ENCODE measurements around the gene WDR88.

DNA sequence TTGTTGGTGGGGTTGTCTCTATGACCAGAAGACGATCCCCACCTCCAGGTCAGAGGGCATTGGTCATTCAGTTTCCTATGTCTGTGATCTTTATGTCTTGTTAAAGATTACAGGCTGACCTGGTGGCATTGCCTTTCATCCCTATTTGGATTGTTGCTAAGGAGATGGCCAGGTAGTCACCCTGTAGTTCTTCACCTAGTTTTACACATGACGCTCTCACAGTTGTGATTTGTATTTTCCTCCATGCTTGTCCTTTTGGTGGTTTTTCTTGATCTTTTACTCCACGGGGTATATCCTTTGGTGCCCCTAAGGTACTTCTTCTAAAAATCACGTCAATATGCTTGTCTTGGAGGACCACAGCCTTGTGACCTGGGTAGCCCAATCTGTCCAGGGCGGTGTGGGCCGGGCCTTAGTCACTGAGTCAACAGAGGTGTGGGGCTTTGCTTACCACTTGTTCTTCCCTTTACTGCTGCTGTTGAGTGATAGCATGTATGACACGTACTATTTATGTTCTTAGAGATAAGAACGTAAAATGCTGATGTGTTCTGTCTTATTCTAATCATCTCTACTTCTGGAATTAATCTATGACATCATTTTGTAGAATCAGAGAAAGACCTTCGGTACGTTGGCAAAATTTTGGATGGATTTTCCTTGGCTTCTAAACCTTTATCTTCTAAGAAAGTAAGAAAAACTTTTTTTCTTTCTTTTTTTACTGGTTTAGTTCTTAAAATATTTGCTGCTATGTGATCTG, 30.8 kb upstream of the WDR88 start:
- TF ChIP-seq, protein P1, sequence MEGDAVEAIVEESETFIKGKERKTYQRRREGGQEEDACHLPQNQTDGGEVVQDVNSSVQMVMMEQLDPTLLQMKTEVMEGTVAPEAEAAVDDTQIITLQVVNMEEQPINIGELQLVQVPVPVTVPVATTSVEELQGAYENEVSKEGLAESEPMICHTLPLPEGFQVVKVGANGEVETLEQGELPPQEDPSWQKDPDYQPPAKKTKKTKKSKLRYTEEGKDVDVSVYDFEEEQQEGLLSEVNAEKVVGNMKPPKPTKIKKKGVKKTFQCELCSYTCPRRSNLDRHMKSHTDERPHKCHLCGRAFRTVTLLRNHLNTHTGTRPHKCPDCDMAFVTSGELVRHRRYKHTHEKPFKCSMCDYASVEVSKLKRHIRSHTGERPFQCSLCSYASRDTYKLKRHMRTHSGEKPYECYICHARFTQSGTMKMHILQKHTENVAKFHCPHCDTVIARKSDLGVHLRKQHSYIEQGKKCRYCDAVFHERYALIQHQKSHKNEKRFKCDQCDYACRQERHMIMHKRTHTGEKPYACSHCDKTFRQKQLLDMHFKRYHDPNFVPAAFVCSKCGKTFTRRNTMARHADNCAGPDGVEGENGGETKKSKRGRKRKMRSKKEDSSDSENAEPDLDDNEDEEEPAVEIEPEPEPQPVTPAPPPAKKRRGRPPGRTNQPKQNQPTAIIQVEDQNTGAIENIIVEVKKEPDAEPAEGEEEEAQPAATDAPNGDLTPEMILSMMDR (IDR thresholded peaks at IDR 0.05), result no peak
- no peak for TF ChIP-seq POLR2A (IDR thresholded peaks at IDR 0.05)

Data from body of pancreas (tissue), 4 donors.